IPS DF 6.9 (cell line): ENCODE measurements around the gene ST6GALNAC2.
"Not testable (repeated sequence)": the region's sequence is repeated elsewhere in the genome, so short reads cannot be mapped to it uniquely, and the experiment has no call there.

Experiments used
- DNase-seq: peaks from one replicate; pipeline ENCODE4 v3.0.0-alpha.2; 2013; ENCODE audit warnings: low read depth, low spot score
- H3K27ac ChIP-seq: one replicate; pipeline ENCODE4 v1.5.1; 2013; ENCODE audit warnings: low read length, control low read depth
- H3K27me3 ChIP-seq: 2 replicates; pipeline ENCODE4 v1.6.1; 2013; ENCODE audit warnings: mild to moderate bottlenecking, low read length; ENCODE audit not compliant: control insufficient read depth, insufficient read depth
- H3K36me3 ChIP-seq: 2 replicates; pipeline ENCODE4 v1.6.1; 2013; ENCODE audit warnings: low read length; ENCODE audit not compliant: control insufficient read depth, insufficient read depth
- H3K4me1 ChIP-seq: 2 replicates; pipeline ENCODE4 v1.6.1; 2013; ENCODE audit warnings: low read length; ENCODE audit not compliant: control insufficient read depth, insufficient read depth
- H3K4me3 ChIP-seq: 2 replicates; pipeline ENCODE4 v1.5.1; 2013; ENCODE audit warnings: mild to moderate bottlenecking, low read length
- H3K9me3 ChIP-seq: 2 replicates; pipeline ENCODE4 v1.6.1; 2013; ENCODE audit warnings: low read length, inconsistent platforms; ENCODE audit not compliant: control insufficient read depth, insufficient read depth
- WGBS: extraction: QIAGEN DNeasy Blood & Tissue Kit; methylation state at CpG from one replicate; pipeline ENCODE4 v1.1.7; 2013; ENCODE audit warnings: mixed read lengths, missing lambda C conversion rate; ENCODE audit not compliant: insufficient read length, insufficient coverage; 5-methylcytosine and 5-hydroxymethylcytosine counted together

The ST6GALNAC2 gene

DNA sequence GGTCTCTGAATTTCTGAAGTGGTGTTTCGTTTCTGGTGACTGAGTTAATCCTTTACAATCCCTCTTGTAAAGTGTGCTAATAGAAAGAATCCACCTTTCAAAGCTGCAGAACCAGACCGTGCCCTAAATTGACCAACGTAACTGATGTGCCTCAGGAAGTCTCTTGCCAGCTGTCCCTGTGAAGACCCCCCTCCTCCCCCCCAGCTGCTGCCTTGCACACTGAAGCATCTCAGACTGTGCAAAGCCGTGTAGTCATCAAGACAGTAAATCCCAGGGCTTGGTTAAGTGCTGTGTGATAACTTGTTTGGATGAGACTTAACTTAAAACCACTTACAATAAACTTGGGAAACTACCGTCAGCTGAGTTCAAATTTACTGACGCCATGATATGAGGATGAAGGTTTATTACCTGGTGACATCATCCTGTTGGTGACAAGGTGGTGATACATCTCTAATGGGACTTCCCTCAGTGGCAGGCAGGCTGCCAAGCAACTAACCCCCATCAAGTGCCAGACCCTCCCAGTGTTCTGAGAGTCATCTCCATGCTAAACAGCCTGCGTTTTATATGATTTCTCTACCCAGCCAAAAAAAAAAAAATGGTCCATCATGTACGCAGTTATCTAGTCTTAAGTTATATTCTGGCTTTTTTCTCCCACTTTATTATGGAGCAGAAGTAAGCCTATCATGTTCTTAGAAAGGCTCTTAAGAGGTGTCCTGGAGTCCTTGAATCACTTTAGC lies 20.5 kb downstream of the ST6GALNAC2 start:
- H3K27me3 ChIP-seq, H3K9me3 ChIP-seq, DNase-seq, H3K27ac ChIP-seq, H3K4me1 ChIP-seq, H3K4me3 ChIP-seq: not testable (repeated sequence)
- H3K36me3 ChIP-seq = peaks cover 23% of the 10 kb centered on the region; the same call in 1 of the 2 replicates
- no CpG with 5 or more reads among the region's 8 CpGs for WGBS

DNA sequence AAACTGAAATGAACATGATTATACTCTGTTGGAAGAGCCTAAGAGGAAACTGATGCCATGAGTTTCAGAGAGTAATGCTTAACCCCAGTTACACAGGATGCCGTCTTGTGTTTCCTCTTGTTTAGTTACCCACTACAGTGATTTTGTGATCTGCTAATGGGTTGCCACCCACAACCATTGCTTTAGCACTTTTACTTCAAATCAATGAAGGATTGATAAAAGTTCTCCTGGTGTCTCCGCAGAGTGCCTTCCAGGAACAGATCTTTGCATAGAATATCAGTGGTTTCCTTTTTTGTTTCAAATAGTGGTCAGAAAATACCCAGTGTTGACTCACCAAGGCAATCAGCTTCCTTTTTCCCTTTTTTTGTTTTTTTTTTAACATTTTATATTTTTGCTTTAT lies 22.3 kb downstream of the ST6GALNAC2 start:
- not testable (repeated sequence) for H3K27me3 ChIP-seq, H3K9me3 ChIP-seq, DNase-seq, H3K4me1 ChIP-seq, H3K4me3 ChIP-seq, H3K27ac ChIP-seq
- WGBS = no CpG with 5 or more reads among the region's 2 CpGs
- peaks cover 23% of the 10 kb centered on the region; the same call in 1 of the 2 replicates for H3K36me3 ChIP-seq

DNA sequence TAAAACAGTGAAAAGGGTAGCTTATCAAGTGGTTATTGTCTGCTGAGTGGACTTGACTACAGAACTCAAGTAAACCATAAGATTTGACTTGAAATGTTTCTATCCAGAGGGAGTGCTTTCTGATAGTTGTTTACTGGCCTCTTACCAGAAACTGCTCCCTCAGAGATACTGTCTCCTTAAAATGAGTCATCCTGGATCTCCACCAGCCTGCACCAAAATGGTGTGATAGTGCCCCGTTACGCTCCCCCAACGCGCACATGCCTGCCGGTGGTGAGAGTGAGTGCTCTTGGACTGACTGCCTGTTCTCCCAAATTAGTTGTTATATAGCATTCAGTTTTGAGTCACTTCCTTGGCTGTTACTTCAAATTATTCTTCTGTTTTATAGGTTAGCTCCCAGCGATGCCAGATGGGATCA lies 22.9 kb downstream of the ST6GALNAC2 start:
- Histone ChIP-seq H3K4me1 (0 out of 2 replicates have a peak, but pooled peaks cover 1% of the 10 kb centered on the region), H3K9me3 (no peaks in the 10 kb centered on the region), H3K36me3 (peaks cover 23% of the 10 kb centered on the region; the same call in 1 of the 2 replicates), H3K4me3 (no peak overlapping the region), H3K27me3 (no peaks in the 10 kb centered on the region), H3K27ac (no peak overlapping the region)
- DNase-seq = no peak
- WGBS = no CpG with 5 or more reads among the region's 6 CpGs

DNA sequence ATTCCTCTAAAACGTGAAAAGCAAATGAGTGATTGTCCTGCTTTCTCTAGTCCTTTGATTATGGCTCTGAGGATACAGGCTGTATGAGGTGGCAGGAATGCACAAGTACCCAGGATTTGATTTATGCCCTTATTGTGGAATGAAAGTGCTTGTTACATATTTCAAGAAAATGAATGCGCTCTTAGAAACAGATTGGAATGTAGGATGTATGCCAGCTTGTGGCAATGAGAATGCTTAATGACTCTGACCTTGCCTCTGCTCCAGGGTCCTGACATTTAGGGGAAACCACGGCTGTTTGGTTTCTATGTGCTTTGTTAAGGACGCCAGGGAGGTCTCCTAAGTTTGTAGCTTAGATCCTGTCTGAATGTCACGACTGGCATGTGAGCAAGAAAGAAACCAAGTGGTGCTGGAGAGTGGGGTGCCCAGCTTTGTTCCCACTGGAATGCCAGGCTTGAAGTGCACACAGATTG lies 23.8 kb downstream of the ST6GALNAC2 start:
- Histone ChIP-seq H3K4me1 (no peaks in the 10 kb centered on the region), H3K9me3 (no peaks in the 10 kb centered on the region), H3K36me3 (peaks cover 23% of the 10 kb centered on the region; the same call in 1 of the 2 replicates), H3K27ac (no peak overlapping the region), H3K27me3 (no peaks in the 10 kb centered on the region), H3K4me3 (no peak overlapping the region)
- WGBS = no CpG with 5 or more reads among the region's 5 CpGs
- DNase-seq = no peak

DNA sequence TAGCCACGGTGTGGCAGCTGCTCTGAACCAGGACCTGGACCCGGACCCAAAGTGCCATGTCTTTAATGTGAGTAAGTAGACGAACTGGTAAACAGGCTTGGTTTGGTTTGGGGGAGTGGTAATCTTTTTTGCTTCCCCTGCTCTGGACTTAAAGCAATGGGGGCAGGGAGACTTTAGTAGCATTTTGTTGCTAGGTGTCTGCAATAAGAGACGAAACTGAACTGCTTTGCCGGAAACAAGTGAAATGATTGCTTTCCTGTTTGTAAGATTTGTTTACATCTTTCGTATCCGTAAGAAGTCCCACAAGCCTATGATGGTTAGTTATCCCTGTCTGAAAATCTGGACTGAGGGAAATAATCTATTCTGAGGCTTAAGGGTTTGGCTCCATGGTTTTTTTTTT lies 24.3 kb downstream of the ST6GALNAC2 start:
- Histone ChIP-seq H3K9me3 (no peaks in the 10 kb centered on the region), H3K4me3 (no peak overlapping the region), H3K27me3 (no peaks in the 10 kb centered on the region), H3K27ac (no peak overlapping the region), H3K36me3 (peaks cover 23% of the 10 kb centered on the region; the same call in 1 of the 2 replicates), H3K4me1 (no peaks in the 10 kb centered on the region)
- no CpG with 5 or more reads among the region's 7 CpGs for WGBS
- DNase-seq = no peak

DNA sequence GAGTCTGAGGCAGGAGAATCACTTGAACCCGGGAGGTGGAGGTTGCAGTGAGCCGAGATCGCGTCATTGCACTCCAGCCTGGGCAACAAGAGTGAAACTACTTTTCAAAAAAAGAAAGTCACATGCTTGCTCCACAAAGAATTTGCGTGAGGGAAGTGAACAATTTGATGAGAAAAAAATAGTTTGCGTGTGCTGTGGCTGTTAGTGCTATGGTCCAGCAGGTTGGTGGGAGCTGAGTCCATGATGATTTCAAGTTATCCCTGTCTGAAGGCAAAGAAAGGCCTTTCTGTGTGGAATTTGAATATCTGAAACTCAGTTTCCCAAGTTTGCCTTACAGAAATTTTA lies 24.8 kb downstream of the ST6GALNAC2 start:
- Histone ChIP-seq H3K36me3 (peaks cover 18% of the 10 kb centered on the region; the same call in 1 of the 2 replicates), H3K4me3 (no peak overlapping the region), H3K27me3 (no peaks in the 10 kb centered on the region), H3K9me3 (no peaks in the 10 kb centered on the region), H3K4me1 (no peaks in the 10 kb centered on the region), H3K27ac (no peak overlapping the region)
- DNase-seq = no peak
- WGBS = no CpG with 5 or more reads among the region's 6 CpGs

DNA sequence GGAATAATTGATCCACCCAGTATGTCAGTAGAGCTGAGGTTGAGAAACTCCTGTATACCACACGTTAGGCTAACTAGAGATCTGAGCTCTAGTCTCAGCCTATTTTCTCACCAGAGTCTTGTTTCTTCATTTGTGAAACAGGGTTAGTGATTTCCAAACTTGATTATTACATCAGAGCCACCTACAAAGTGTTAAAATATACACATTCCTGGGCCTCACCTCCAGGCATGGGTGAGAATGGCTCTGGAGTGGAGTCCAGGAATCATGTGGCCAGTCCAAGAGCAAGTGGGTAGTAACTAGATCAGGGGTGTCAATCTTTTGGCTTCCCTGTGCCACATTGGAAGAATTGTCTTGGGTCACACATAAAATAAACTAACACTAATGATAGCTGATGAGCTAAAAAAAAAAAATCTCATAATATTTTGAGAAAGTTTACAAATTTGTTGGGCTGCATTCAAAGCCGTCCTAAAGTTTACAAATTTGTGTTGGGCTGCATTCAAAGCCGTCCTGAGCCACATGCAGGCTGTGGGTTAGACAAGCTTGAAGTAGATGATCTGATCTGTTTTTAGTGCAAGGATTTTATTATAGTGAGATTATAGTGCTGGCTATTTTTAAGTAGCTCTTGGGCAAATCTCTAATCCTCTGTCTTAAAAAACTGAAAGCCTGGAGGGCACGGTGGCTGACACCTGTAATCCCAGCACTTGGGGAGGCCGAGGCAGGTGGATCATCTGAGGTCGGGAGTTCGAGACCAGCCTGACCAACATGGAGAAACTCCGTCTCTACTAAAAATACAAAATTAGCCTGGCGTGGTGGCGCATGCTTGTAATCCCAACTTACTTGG lies 25.4 kb downstream of the ST6GALNAC2 start:
- DNase-seq = no peak
- Histone ChIP-seq H3K27ac (no peak overlapping the region), H3K4me1 (no peaks in the 10 kb centered on the region), H3K9me3 (no peaks in the 10 kb centered on the region), H3K27me3 (no peaks in the 10 kb centered on the region), H3K36me3 (peaks cover 13% of the 10 kb centered on the region; the same call in 1 of the 2 replicates), H3K4me3 (no peak overlapping the region)
- no CpG with 5 or more reads among the region's 10 CpGs for WGBS

DNA sequence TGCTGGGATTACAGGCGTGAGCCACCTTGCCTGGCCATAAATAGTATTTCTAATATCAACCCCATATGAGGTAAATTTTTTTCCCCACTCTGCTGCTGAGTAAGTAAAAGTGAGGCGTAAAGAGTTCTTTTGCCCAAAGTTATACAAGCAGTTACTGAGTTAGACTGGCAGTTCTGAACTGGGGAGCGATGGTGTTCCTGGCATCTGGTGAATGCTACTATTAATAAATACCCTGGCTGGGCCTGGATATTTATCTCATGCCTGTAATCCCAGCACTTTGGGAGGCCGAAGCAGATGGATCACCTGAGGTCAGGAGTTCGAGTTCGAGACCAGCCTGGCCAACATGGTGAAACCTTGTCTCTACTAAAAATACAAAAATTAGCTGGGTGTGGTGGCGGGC lies 26.2 kb downstream of the ST6GALNAC2 start:
- H3K4me1 ChIP-seq, H3K4me3 ChIP-seq, H3K27ac ChIP-seq, H3K9me3 ChIP-seq, H3K27me3 ChIP-seq, DNase-seq: not testable (repeated sequence)
- H3K36me3 ChIP-seq = peaks cover 12% of the 10 kb centered on the region; the same call in 1 of the 2 replicates
- WGBS = no CpG with 5 or more reads among the region's 7 CpGs

DNA sequence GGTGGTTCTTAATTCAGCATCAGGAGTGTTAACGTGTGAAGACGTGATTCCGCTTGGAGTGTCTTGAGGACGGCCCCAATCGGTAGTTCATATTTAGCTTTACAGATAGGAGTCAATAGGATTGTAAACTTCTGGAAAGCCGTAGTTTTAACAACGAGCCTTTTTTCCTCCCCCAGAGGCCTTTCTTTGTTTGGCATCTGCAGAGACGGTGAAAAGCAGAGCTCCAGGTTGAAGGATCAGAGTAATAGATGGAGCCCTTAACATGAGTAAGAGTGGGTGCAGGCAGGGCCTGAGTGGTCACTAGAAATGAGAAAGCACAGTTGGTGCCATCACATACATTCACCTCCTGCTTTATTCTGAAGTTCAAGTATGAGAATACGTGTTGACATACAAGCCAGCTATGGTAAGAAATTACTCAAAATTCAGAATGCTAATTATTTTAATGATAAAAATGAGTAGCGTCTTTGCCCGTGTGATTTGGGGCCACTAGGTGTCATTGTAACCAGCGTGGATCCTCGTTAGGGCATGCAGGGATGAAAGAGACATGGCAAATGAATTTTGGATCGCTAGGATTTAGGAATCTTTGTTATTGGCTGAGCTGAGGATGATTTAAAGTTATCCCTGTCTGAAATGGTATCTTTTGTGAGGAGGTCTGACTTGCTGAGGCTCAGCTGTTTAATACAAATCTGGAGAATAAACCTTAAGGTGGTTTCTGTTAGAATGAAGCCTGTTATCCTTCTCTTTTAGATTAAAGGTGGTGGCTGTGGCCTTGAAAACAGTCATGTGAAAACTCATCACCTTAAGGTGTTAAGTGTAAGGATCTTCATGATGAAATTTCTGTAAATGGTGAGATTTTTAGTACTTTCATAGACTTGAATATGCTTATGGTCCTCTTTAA lies 27.2 kb downstream of the ST6GALNAC2 start:
- Histone ChIP-seq H3K27me3 (no peaks in the 10 kb centered on the region), H3K4me1 (no peaks in the 10 kb centered on the region), H3K27ac (no peak overlapping the region), H3K4me3 (peak overlapping the region; percentile 57), H3K9me3 (no peaks in the 10 kb centered on the region), H3K36me3 (peaks cover 12% of the 10 kb centered on the region; the same call in 1 of the 2 replicates)
- DNase-seq = no peak
- no CpG with 5 or more reads among the region's 14 CpGs for WGBS
